Ammon's horn (tissue), 1 donor: Measurements from ENCODE around the gene KCNIP3.

ENCODE experiments used
- DNase-seq: peaks from one replicate; pipeline ENCODE4 v3.0.0-alpha.2; 2016; ENCODE audit warnings: low spot score

KCNIP3 gene

GRCh38 chr2:95274291-95275150 is 22.6 kb upstream of the KCNIP3 start, which contains the start of gene PROM2:
TSS of gene PROM2 (plus strand) at chr2:95274449. CDS start at chr2:95274586, 137 bp downstream.
- DNase-seq: no peak

- DNase-seq: no peak
These were observed 22.0 kb upstream of the KCNIP3 start for GRCh38 chr2:95275151-95275515.

GRCh38 chr2:95275601-95276243 is 21.4 kb upstream of the KCNIP3 start:
- DNase-seq: no peak

GRCh38 chr2:95276244-95276887 is 20.8 kb upstream of the KCNIP3 start:
- no peak for DNase-seq

- no peak for DNase-seq
These were observed 20.3 kb upstream of the KCNIP3 start for GRCh38 chr2:95276888-95277245.

GRCh38 chr2:95277246-95277906 is 19.8 kb upstream of the KCNIP3 start:
- no peak for DNase-seq

GRCh38 chr2:95278051-95278471 is 19.1 kb upstream of the KCNIP3 start:
- DNase-seq: no peak

- no peak for DNase-seq
These were observed 18.4 kb upstream of the KCNIP3 start for GRCh38 chr2:95278637-95279225.

GRCh38 chr2:95279435-95280035 is 17.6 kb upstream of the KCNIP3 start:
- no peak for DNase-seq

GRCh38 chr2:95281071-95281470 is 16.1 kb upstream of the KCNIP3 start:
- no peak for DNase-seq

GRCh38 chr2:95281786-95282185 is 15.4 kb upstream of the KCNIP3 start:
- no peak for DNase-seq

- DNase-seq: no peak
These were observed 14.7 kb upstream of the KCNIP3 start for GRCh38 chr2:95282458-95282857.

- no peak for DNase-seq
These were observed 13.6 kb upstream of the KCNIP3 start for GRCh38 chr2:95283562-95283961.

- no peak for DNase-seq
These were observed 12.1 kb upstream of the KCNIP3 start for GRCh38 chr2:95284886-95285541.

GRCh38 chr2:95285542-95285932 is 11.6 kb upstream of the KCNIP3 start:
- no peak for DNase-seq

GRCh38 chr2:95287336-95287735 is 9.8 kb upstream of the KCNIP3 start:
- no peak for DNase-seq

GRCh38 chr2:95287806-95288205 is 9.3 kb upstream of the KCNIP3 start:
- no peak for DNase-seq

- DNase-seq: no peak
These were observed 7.9 kb upstream of the KCNIP3 start for GRCh38 chr2:95289253-95289652.

- DNase-seq: no peak
These were observed 5.9 kb upstream of the KCNIP3 start for GRCh38 chr2:95291222-95291621.

- no peak for DNase-seq
These were observed 4.4 kb upstream of the KCNIP3 start for GRCh38 chr2:95292623-95293260.
